GM18502 (cell line): ENCODE results near the gene FGGY.
"Not testable (repeated sequence)": the region's sequence is repeated elsewhere in the genome, so short reads cannot be mapped to it uniquely, and the experiment has no call there.

Experiments
- ATAC-seq: cut with Tn5 transposase; IDR thresholded peaks from one replicate; pipeline ENCODE4 v1.9.1; 2021; ENCODE audit warnings: mild to moderate bottlenecking; ENCODE audit not compliant: unreplicated experiment, poor library complexity

Gene FGGY, protein sequence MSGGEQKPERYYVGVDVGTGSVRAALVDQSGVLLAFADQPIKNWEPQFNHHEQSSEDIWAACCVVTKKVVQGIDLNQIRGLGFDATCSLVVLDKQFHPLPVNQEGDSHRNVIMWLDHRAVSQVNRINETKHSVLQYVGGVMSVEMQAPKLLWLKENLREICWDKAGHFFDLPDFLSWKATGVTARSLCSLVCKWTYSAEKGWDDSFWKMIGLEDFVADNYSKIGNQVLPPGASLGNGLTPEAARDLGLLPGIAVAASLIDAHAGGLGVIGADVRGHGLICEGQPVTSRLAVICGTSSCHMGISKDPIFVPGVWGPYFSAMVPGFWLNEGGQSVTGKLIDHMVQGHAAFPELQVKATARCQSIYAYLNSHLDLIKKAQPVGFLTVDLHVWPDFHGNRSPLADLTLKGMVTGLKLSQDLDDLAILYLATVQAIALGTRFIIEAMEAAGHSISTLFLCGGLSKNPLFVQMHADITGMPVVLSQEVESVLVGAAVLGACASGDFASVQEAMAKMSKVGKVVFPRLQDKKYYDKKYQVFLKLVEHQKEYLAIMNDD

DNA sequence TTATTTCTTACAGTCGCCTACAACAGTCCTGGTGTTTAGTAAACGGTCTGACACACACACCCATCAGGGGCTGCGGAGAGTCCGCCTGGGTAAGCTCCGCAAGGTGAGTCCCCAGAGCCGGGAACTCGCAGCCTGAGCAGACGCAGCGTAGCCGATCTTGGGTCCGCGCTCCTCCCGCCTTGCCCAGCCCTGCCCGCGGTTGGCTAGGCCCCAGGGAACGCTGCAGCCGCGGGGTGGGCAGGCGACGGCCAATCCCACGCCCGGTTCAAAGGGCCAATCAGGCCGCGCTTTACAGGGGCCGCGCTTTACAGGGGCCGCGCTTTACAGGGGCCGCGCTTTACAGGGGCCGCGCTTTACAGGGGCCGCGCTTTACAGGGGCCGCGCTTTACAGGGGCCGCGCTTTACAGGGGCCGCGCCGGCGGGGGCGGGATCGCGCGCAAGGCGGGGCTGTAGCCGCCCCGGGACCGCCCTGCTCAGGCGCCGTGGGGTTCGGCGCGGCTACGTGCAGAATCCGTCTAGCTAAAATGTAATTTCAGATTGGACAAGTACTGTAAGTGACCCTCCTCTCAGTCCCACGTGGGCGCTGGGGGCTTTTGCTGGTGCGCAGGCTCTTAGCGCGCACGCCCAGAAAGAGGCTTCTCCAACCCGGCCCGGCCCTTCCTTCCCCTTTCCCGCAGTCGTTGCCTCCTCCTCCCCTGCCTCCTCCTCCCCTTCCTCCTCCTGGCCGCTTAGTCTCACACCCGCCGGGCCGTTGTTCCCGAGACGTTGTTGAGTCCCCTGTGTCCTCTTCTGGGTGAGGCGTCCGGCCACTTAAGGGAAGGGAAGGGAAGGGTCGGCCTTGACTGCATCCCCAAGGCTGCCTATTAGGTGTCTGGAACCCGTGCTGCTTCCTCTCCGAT is at the start of gene FGGY:
FGGY (plus strand) TSS at position 737 of the 899 bp plus-strand sequence. CDS start 24,456 bp downstream, outside the sequence.
- ATAC-seq = peak; percentile 94

DNA sequence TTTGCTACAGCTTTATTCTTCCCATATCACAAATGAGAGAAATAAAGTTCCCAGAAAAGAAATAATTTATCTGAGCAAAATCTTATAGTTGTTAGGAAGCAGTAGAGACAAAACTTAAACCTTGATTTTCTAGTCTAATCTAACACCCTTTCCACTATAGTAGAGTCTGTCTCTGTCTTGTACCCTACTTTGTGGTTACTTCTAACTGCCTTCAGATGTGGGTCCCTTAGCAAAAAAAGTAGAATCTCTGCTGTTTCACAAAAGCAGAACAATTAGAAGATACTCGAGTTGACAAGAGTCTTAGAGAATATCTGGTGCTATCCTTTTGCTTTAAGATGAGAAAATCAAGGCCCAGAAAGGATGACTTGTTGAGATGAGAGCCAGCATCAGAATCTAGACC is 48.1 kb upstream of the FGGY start:
- no peak for ATAC-seq

DNA sequence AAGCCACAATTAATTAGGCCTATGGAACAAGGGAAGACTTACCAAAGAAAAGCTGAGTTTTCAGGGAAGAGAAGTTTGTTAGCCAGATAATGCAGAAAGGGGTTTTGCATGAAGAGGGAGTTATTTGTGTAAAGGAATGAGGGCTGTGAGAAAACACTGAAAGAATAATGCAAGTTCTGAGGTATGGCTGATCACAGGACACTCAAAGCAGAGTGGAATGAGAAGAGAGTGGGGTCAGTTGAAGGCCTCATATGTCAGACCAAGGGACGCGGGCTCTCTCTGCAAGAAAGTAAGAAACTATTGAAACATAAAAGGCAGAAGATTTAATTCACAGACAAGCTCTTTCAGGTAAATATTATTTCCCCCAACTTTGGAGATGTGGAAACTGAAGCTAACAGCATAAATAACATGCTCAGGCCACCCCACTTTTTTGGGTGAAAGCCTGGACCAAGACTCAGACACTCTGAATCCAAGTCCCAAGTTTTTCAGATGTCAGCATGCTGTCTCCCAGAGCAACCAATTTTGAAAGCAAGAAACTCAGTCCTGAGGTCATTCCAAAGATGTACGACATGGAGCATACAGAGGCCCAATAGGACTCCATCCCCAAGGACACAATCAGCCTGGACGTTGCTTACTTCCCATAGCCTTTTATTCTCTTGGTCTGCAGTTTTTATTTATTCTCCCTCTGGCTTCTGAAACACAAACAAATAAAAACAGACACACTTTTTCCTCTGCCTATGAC is 47.3 kb upstream of the FGGY start:
- ATAC-seq = no peak

DNA sequence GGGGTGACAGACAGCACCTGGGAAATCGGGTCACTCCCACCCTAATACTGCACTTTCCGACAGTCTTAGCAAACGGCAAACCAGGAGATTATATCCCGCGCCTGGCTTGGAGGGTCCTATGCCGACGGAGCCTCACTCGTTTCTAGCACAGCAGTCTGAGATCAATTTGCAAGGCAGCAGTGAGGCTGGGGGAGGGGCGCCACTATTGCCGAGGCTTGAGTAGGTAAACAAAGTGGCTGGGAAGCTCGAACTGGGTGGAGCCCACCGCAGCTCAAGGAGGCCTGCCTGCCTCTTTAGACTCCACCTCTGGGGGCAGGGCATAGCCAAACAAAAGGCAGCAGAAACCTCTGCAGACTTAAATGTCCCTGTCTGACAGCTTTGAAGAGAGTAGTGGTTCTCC is 45.8 kb upstream of the FGGY start:
- ATAC-seq = not testable (repeated sequence)

DNA sequence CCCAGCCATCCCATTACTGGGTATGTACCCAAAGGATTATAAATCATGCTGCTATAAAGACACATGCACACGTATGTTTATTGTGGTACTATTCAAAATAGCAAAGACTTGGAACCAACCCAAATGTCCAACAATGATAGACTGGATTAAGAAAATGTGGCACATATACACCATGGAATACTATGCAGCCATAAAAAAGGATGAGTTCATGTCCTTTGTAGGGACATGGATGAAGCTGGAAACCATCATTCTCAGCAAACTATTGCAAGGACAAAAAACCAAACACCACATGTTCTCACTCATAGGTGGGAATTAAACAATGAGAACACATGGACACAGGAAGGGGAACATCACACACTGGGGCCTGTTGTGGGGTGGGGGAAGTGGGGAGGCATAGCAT is 40.5 kb upstream of the FGGY start:
- ATAC-seq = not testable (repeated sequence)

DNA sequence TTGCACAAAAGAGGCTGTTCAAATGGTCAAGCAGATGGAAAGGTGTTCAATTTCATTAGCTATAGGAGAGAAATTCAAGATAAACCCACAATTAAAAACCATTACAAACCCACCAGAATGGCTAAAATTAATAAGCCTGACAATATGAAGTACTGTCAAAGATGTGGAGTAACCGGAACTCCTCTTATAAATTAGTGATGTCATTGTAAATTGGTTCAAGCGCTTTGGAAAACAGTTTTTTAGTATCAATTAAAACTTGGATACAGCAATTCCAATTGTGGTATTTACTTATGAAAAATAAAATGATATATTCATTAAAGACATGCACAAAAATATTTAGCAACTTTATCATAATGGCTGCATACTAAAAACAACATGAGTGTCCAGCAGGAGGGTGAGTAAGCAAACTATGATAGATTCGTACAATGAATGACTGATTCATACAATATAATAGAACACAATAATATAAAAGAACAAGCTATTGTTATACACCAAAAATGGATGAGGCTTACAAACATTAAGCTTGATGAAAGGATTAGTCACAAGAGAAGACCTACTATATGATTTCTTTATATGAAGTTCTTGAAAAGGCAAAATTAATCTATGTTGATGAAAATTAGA is 38.4 kb upstream of the FGGY start:
- ATAC-seq = no peak

DNA sequence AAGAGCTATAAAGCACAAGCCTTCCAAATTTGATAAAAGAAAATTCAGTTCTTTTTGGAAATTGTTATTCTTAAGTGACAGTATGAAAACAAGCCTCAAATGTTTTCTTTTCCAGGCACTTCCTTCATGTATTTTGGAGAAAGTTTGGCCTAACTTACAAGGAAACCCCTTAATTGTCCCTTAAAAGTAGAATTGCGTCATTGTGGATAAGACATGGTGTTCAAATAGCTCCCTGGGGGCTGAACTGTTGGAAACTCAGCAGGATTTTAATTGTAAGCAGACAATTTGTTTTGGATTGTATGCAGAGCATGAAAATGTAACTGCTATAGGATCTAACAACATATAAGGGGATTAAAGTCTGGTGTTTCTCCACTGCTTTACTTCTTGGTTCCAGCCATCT is 35.4 kb upstream of the FGGY start:
- ATAC-seq = no peak

DNA sequence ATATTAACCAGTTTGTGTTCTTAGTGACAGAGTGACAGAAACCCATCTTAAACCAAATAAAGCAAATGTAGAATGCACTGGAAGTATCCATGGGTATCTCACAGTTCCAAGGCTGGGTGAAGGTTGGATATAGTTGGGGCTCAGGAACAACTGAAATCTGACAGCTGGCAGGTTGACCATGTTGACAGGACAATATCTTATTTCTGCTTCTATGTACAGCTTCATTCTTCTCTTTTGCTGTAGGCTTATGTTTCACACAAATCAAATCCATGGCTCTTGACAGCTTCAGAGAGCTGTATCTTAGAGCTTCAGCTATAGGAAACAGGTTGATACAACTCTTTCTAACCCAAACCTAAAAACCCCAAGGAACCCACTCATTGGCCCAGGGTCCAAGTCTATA is 34.3 kb upstream of the FGGY start:
- no peak for ATAC-seq

DNA sequence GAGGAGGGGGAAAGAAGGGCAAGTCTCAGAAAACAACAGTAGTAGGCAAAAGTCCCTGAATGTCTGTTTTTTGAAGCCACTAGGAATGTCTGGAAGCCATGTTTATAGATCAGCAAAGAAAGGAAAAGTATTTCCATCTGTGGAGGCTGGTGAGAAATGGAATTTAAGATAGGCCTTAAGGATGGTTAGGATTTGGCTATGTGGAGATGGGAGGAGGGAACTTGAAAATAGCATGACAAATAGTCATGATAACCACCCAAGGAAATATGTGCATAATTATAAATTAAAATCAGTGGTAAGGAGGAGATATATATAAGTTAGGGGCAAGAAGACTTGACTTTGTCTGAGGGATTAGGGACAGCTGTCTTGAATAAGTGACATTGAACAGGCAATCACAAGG is 33.8 kb upstream of the FGGY start:
- ATAC-seq = no peak

DNA sequence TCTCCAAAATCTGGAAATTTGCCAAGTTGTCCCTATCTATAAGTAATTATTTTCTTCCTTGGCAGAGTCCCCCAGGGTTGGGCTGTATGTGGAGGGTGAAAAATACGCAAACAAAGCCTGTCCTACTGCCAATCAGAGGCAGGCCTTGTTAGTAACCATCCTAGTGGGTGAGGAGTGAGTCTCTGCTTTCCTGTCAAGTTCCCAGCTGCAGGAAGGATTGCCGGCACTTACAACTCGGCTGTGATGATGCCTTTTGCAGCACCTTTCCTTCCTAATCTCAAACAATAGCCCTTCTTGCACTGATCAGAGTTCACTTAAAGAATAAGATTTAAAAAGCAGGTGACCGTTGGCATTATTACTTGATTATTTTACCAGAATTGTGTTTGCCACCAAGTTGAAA is 31.3 kb upstream of the FGGY start:
- no peak for ATAC-seq

DNA sequence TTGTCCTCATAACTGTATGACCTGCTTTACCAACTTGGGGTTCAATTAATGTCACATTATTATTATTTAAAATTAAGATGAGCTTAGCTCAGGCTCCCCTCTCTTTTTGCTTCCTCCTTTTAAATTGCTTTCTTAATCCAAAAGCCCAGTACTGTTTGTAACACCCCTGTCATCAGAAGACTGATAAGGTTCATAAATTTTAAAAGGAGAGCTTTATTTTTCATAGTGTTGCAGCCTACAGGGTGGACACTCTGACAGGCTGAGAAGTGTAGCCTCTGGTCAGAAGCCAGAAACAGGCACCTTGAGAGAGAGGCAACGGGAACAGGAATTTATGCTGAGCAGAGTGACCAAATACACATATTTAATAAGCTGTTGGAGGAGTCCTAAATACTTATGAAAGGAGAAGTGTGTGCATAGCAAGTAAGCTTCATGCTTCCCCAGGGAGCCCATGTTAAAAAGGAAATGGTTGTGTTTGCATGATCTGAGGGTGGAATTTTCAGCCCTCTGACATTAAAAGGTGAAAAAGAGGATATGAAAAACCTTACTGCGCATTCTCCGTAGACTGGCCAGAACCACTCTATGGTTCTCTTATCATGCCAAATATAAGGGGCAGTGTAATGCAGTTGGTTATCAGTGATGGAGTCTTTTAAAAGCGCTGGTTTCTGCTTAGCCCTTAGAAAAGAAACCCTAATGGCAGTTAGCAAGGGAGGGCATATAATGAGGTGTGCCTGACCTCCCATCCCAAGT is 30.5 kb upstream of the FGGY start:
- peak; percentile 87 for ATAC-seq

DNA sequence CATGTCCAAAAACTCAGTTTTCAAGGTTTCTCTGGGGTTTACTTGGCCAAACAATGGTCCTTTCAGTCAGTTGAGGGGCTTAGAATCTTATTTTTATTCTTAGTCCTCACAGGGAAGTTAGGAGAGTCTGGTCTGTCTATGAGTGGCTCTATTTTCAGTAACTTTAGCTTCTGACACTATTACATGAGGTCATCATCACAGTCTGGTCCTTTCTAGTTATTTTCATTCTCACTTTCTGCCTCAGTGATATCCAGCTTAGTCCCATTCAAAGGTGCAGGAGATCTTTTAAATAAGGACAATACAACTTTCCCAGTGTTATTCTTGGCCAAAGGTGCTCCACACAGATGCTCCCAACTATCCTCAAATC is 30.0 kb upstream of the FGGY start:
- ATAC-seq = peak; percentile 61

DNA sequence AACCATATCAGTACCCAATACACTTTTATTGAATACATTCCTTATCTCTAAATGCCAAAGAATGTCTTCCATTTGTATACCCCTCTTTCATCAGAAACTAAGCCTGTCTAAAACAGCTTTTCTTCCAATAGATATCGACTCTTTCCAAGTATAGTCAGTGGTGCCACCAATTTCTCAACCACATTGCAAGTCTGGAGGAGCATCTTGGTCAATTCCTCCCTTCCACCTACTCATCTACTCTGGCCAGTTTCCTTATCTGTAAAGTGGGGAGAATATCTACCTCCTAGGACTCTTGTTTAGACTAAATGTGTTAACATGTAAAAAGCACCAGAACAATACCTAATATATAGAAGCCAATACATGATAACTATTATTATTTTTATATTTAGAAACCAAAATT is 28.5 kb upstream of the FGGY start:
- no peak for ATAC-seq

DNA sequence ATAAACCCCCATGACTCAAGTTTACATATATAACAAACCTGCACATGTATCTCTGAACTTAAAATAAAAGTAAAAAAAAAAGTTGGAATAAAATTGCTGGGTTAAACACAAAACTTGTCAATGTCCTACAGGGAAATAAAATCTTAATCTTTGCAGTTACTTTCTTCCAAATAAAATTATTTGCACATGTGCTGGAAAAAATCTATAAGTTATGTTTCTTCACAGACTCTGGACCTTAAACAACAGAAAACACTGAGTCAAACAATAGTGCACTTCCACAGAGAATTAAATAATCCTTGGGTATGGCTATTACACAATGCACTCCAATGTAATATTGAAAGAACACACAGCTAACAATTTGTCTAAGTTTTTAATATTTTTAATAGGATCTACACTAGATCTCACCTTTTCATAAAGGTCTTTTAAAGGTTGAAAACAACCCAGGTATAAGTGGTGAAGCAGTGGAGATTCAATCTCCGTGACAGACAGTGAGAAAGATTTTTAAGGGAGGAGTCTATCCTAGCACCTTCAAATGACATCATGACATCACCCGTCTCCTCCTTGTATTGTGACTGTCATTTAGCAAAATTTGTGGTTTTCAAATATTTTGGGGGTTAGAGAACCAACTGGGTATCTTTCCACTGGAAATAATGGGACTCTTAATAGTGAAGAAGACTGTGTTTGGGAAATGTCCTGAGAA is 25.2 kb upstream of the FGGY start:
- ATAC-seq = peak; percentile 46

DNA sequence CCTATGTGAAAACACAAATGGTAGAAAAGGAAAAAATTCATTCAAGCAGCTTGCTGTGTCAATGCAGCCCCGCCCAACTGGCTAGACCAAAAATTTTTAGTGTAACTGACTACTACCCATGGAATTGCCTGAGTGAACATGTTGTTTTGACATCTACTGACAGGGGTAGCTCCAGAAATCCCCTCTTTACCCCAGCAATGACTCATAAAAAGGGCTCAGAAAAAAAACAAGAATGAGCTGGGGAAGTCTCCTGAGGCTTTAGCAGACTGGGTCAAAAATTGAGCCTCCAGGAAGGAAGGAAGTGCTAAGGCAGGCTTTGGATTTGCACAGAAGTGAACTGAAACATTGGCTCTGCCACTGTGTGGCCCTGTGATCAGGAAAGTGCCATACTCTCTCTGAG is 24.4 kb upstream of the FGGY start:
- ATAC-seq = peak; percentile 82

DNA sequence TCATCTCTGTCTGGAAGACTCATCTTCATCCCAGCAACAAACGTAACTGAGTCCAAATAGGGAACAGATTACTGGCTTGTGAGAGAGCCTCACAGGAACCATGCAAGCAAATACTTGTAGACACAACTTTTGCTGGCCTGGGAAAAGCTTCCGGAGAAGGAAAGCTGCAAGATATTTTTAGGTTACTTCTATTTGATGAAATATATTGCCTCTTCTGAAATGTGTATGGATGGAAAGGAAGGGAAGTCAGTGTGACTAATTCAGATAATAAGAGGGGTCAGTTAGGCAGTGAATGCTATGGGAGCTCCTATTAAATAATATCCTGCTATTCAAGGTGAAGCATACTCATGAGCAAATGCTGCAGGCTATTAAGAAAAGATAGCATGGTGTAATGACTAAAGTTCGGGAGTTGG is 20.4 kb upstream of the FGGY start:
- ATAC-seq = no peak

DNA sequence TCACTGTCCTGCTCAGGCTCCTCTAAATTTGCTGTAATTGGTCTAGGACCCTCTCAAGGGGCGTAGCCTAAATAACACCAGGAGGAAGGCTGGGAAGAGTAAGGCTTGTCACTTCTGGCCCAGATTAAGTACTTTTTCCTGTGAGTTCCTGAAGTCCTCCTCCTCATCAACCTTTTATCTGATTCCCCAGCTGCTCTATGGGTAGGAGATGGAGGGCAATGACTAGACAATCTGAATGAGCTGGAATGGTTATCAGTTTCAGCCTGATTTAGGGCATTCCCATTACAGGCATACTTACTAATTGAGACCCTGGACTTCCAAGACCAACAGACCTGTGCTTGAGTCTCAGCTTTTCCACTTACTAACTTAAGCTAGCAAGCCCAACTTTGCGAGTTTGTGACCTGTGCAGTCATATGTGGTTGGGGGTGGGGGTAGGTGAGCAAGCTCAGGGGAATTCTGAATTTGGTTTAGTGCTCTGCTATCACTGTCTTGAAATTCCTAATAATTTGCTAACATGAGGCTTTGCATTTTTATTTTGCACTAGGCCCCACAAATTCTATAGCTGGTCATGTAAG is 18.0 kb upstream of the FGGY start:
- ATAC-seq = no peak

DNA sequence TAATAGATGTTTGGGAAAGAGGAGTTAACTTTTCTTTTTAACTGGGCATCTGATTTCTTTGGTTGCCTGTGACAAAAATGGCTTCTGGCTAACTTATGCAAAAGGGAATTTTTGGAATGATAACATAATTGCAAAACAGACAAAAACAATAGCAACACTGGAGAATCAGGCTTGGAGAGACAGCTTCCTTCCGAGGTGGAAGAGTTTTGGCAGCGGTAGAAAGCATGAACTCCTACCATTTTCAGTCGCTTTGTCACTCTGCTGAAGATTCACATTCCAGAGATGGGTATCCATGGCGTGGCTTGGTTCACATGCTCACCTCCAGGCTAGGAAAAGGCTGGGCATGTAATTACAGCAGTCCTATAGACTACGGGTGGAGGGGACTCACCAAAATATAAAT is 17.2 kb upstream of the FGGY start:
- ATAC-seq = no peak
